ENCODE data around the gene AGFG2.

The AGFG2 gene

DNA sequence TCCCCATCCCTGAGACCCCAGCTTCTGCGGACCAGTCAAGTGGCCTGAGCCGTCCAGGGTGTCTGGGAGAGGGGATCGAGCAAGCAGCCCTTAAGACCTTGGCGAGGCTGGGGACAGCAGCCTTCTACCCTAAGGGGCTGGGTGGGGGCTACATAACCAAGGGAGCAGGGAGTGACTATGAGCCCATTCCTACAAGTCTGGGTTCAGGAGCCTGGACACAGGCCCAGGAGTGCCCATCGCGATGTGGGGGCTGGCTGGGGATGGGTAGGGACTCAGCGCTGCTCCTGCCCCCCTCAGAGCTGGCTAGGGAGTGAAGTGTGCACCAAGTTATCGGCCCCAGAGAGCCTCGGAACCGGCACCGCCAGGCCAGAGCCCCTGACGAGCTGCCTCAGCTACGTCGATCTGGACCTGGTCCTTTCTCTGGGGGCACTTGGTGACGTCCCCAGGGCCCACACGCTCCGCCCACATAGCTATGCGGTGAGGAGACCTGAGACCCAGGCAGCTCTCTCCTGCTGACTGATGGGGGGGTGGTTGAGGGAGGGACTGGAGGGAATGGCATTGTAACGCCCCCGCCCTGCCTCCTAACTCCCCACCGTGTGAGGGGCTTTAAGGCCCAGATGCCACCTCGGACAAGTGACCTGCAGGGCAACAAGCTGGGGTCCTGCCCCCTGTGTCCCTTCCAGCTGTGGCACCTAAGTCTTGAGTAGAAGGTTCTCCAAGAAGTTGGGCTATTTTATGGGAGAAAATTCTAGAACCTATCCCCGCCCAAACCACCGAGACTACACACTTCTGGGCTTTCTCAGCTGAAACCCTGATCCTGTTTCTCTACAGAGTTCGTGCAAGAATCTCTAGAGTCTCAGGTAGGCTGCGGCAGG, 32.2 kb downstream of the AGFG2 start:
- no peak for DNase-seq (ENCODE audit: low read depth)
- no peak overlapping the region for H3K4me3 ChIP-seq (ENCODE audit: control insufficient read depth, low read depth, low read length)

DNA sequence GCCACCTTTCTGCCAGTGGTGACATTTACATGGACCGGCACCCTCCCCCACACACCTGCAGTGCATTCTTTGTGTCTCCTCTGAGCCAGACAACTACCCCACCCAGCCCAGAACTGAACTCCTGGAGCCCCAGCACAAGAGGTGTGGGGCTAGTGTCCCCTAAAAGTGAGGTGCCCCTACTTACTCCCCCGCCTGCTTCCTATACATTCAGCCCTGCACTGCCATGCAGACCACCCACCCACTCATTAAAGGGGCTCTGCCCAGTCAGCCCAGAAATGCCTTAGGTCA, 32.8 kb downstream of the AGFG2 start:
- TF ChIP-seq, protein P1, sequence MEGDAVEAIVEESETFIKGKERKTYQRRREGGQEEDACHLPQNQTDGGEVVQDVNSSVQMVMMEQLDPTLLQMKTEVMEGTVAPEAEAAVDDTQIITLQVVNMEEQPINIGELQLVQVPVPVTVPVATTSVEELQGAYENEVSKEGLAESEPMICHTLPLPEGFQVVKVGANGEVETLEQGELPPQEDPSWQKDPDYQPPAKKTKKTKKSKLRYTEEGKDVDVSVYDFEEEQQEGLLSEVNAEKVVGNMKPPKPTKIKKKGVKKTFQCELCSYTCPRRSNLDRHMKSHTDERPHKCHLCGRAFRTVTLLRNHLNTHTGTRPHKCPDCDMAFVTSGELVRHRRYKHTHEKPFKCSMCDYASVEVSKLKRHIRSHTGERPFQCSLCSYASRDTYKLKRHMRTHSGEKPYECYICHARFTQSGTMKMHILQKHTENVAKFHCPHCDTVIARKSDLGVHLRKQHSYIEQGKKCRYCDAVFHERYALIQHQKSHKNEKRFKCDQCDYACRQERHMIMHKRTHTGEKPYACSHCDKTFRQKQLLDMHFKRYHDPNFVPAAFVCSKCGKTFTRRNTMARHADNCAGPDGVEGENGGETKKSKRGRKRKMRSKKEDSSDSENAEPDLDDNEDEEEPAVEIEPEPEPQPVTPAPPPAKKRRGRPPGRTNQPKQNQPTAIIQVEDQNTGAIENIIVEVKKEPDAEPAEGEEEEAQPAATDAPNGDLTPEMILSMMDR (conservative IDR thresholded peaks at IDR 0.05; ENCODE audit: control insufficient read depth, insufficient read depth, low read depth, low read length), result no peak
- H3K4me3 ChIP-seq (ENCODE audit: control insufficient read depth, low read depth, low read length), result no peak overlapping the region

More for the DNA sequence above, 32.2 kb downstream of the AGFG2 start:
- TF ChIP-seq, protein P1 (conservative IDR thresholded peaks at IDR 0.05; ENCODE audit: control insufficient read depth, insufficient read depth, low read depth, low read length), result no peak

GRCh38 chr7:100572281-100572948, 33.4 kb downstream of the AGFG2 start:
- TF ChIP-seq, protein P1 (conservative IDR thresholded peaks at IDR 0.05; ENCODE audit: control insufficient read depth, insufficient read depth, low read depth, low read length), result no peak
- no peak overlapping the region for H3K4me3 ChIP-seq (ENCODE audit: control insufficient read depth, low read depth, low read length)
- no peak for DNase-seq (ENCODE audit: low read depth)

More for the DNA sequence above, 32.8 kb downstream of the AGFG2 start:
- DNase-seq (ENCODE audit: low read depth), result no peak

GRCh38 chr7:100572949-100573675, 34.1 kb downstream of the AGFG2 start:
- no peak overlapping the region for H3K4me3 ChIP-seq (ENCODE audit: control insufficient read depth, low read depth, low read length)
- TF ChIP-seq, protein P1 (conservative IDR thresholded peaks at IDR 0.05; ENCODE audit: control insufficient read depth, insufficient read depth, low read depth, low read length), result no peak
- DNase-seq (ENCODE audit: low read depth), result no peak

DNA sequence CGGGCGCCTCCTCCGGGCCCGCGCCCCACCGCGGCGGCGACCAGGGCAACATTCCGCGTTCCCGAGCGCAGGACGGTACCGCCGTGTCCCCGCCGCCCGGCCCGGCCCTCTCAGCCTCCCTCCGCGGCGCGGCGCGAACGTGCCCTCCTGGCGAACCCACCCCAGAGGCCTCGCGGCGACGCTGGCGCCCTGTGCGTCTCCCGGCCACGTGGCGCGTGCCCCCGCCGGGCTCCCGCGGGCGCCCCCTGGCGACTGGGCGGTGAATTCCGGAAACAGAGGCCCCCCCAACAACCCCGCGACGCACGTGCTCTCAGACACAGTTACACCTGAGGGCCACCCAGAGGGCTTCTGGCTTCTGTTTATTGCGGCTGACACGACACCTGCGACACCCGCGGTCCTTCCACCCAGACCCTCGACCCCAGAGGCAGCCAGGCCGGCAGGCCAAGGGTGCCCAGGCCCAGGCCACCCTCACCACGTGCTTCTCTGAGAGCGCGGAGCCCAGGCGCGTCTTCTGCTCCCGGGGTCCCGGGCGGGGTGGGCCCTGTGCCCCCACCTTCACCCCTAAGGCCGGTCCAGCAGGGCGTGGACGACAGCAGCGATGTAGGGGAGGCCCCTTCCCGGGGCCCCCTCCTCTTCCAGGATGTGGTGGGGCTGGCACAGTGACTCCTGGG, 34.8 kb downstream of the AGFG2 start, which contains the start of gene SAP25:
Gene SAP25 (minus strand): TSS at position 210 of the 671 bp plus-strand sequence. CDS start 158 bp downstream, at position 52.
- H3K4me3 ChIP-seq (ENCODE audit: control insufficient read depth, low read depth, low read length), result no peak within 1 kb of the TSS
- TF ChIP-seq, protein P1 (conservative IDR thresholded peaks at IDR 0.05; ENCODE audit: control insufficient read depth, insufficient read depth, low read depth, low read length), result no peak
- DNase-seq (ENCODE audit: low read depth), result no peak

Measured in fibroblast of mammary gland (primary cell).